HepG2 (cell line): ENCODE data around the gene RNF14. TPM values are rescaled to one million over a fixed set of nuclear protein-coding genes. Genes with fewer than 3 reads are reported as not detected.

Source experiments
- AHR ChIP-seq: IDR thresholded peaks from 2 replicates; pipeline ENCODE4 v1.6.1; 2018; ENCODE audit warnings: missing genetic modification reagents, missing compliant biosample characterization
- CC2D1A ChIP-seq: sonication (generic); formaldehyde crosslinking; IDR thresholded peaks from 2 replicates; pipeline ENCODE4 v1.8.1; 2023; ENCODE audit warnings: mild to moderate bottlenecking, missing genetic modification reagents
- CEBPB ChIP-seq: IDR thresholded peaks from 2 replicates; pipeline ENCODE4 v1.6.1; 2011; ENCODE audit warnings: low read depth, low read length, improper control_type of control experiment, borderline replicate concordance
- HIC2 ChIP-seq: sonication (generic); formaldehyde crosslinking; IDR thresholded peaks from 2 replicates; pipeline ENCODE4 v1.9.0; 2022; ENCODE audit warnings: low read depth, missing genetic modification reagents
- HMG20B ChIP-seq: conservative IDR thresholded peaks from 2 replicates; pipeline ENCODE4 v1.6.1; 2016; ENCODE audit warnings: missing genetic modification reagents, missing compliant biosample characterization
- HOXD1 ChIP-seq: sonication (generic); formaldehyde crosslinking; IDR thresholded peaks from 2 replicates; pipeline ENCODE4 v1.5.0; 2020; ENCODE audit warnings: missing genetic modification reagents
- IKZF5 ChIP-seq: IDR thresholded peaks from 2 replicates; pipeline ENCODE4 v1.6.1; 2018; ENCODE audit warnings: missing genetic modification reagents, mild to moderate bottlenecking, missing compliant biosample characterization
- KMT2A ChIP-seq: sonication (generic); formaldehyde crosslinking; IDR thresholded peaks from 2 replicates; pipeline ENCODE4 v1.4.0; 2020; ENCODE audit warnings: missing genetic modification reagents
- KMT2B ChIP-seq: IDR thresholded peaks from 2 replicates; pipeline ENCODE4 v1.6.1; 2016; ENCODE audit warnings: missing genetic modification reagents, missing compliant biosample characterization
- MAZ ChIP-seq, 2 experiments: sonication (generic) in 1 of 2; formaldehyde crosslinking in 1 of 2; IDR thresholded peaks; 2 replicates each; pipeline versions ENCODE4 v1.5.0 to v1.6.1; 2012 to 2020; ENCODE audit warnings: low read depth in 2 of 2, mild to moderate bottlenecking in 2 of 2, borderline replicate concordance in 1 of 2, improper control_type of control experiment in 1 of 2, low read length in 1 of 2, missing genetic modification reagents in 1 of 2, moderate library complexity in 1 of 2
- NFAT5 ChIP-seq: sonication (generic); formaldehyde crosslinking; IDR thresholded peaks from 2 replicates; pipeline ENCODE4 v1.4.0; 2020; ENCODE audit warnings: missing genetic modification reagents
- NFE2L1 ChIP-seq: sonication (generic); formaldehyde crosslinking; IDR thresholded peaks from 2 replicates; pipeline ENCODE4 v1.4.0; 2020; ENCODE audit warnings: missing genetic modification reagents, mild to moderate bottlenecking, borderline replicate concordance
- NPAS2 ChIP-seq: sonication (generic); formaldehyde crosslinking; IDR thresholded peaks from 2 replicates; pipeline ENCODE4 v1.8.0; 2022; ENCODE audit warnings: mild to moderate bottlenecking, missing genetic modification reagents, borderline replicate concordance
- SALL2 ChIP-seq: sonication (generic); formaldehyde crosslinking; IDR thresholded peaks from 2 replicates; pipeline ENCODE4 v1.8.1; 2023; ENCODE audit warnings: mild to moderate bottlenecking, missing genetic modification reagents, inconsistent platforms
- SMARCE1 ChIP-seq: fragments of 450-650 bp; IDR thresholded peaks from 2 replicates; pipeline ENCODE4 v1.6.1; 2017; ENCODE audit warnings: borderline replicate concordance
- TBL1XR1 ChIP-seq: fragments of 150-350 bp; IDR thresholded peaks from 2 replicates; pipeline ENCODE4 v1.6.1; 2014; ENCODE audit warnings: borderline replicate concordance, low read length; ENCODE audit not compliant: partially characterized antibody
- XRCC5 ChIP-seq: fragments of 200-400 bp; formaldehyde crosslinking; optimal IDR thresholded peaks from 2 replicates; pipeline ENCODE3; 2017; ENCODE audit warnings: mild to moderate bottlenecking, low read length
- ZNF230 ChIP-seq: sonication (generic); formaldehyde crosslinking; IDR thresholded peaks from 2 replicates; pipeline ENCODE4 v1.4.0; 2020; ENCODE audit warnings: mild to moderate bottlenecking, missing genetic modification reagents
- ZNF441 ChIP-seq: sonication (generic); formaldehyde crosslinking; IDR thresholded peaks from 2 replicates; pipeline ENCODE4 v1.7.0; 2021; ENCODE audit warnings: missing genetic modification reagents, borderline replicate concordance
- ZNF614 ChIP-seq: IDR thresholded peaks from 2 replicates; pipeline ENCODE4 v1.6.1; 2018; ENCODE audit warnings: missing biosample characterization, missing genetic modification reagents, inconsistent platforms, borderline replicate concordance
- ZNF773 ChIP-seq: sonication (generic); formaldehyde crosslinking; IDR thresholded peaks from 2 replicates; pipeline ENCODE4 v1.4.0; 2020; ENCODE audit warnings: missing genetic modification reagents, borderline replicate concordance
- ZSCAN29 ChIP-seq: sonication (generic); formaldehyde crosslinking; conservative IDR thresholded peaks from 2 replicates; pipeline ENCODE4 v1.4.0; 2020; ENCODE audit warnings: mild to moderate bottlenecking, missing genetic modification reagents
- polyA plus RNA-seq, 8 experiments: library from polyadenylated mRNA; depleted of rRNA in 3 of 8; stranded (reverse) in 7 of 8; unstranded in 1 of 8; fragments of >200 nt; fragmentation: Illumina TruSeq in 4 of 8; extraction: Trizol in 4 of 8; gene quantifications; 2 replicates each; pipeline versions ENCODE4 v1.2.1 to v1.2.3, GENCODE V29; 2011 to 2016; ENCODE audit warnings: low read depth in 4 of 8, missing spikeins in 1 of 8, mixed read lengths in 1 of 8; ENCODE audit not compliant: insufficient read depth in 1 of 8
- total RNA-seq, 5 experiments: library from RNA; depleted of rRNA; stranded (reverse); fragments of >200 nt; fragmentation: Illumina TruSeq; extraction: Trizol; gene quantifications; 2 replicates each; pipeline ENCODE4 v1.2.3, GENCODE V29; 2016; ENCODE audit warnings: low read depth in 1 of 5

The RNF14 gene
- total and polyA plus RNA-seq, 2 of the 13 experiments (the other 11 are each of a cell fraction or from before 2014, with no cell fraction given), result 11.3 to 28.1 TPM

DNA sequence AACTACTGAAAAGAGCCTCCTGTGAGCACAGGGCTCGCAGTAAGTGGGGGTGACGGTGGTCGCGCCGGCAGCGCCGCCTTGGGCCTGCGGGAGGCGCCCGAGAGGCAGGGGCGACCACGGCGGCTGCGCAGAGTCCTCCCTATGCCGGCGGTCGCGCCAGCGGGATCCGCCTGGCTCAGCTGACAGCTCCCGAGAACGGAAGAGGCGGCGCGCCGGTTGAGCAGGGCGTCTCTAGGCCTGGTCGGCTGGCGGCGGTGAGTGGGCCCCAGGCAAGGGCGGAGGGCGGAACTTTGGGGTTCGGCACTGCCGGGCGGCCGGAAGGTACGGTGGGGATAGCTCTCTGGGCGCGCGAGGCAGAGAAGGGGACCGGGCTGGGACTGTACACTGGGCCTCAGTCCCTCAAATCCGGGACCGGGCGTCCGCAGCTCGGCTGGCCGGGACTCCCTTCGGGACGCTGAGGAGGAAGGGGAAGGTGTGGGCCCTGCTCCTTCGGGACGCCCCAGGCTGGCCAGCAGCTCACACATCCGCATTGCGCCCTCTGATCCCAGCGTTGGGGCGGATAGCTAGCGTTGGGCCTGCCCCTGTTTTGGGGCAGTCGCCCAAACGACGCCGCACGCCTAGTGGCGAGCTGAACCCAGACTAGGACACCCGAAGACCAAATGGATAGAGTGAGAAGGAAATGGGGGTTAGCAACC is at the start of gene RNF14 (continued):
- no peak for TF ChIP-seq HIC2 (CRISPR knock-in tag)
- no peak for TF ChIP-seq SMARCE1
- TF ChIP-seq MAZ (IDR thresholded peaks at IDR 0.05; ENCODE audit: borderline replicate concordance, low read depth, low read length), result 0 out of 2 replicates have a peak, but pooled peaks have one; percentile 40
- TF ChIP-seq MAZ (CRISPR knock-in tag; IDR thresholded peaks at IDR 0.05; ENCODE audit: low read depth), result peak; percentile 90
- TF ChIP-seq ZNF441 (CRISPR knock-in tag), result peak; percentile 93
- TF ChIP-seq HMG20B, result no peak
- TF ChIP-seq ZNF614 (CRISPR knock-in tag), result peak; percentile 62; the same call in 1 of the 2 replicates
- TF ChIP-seq NFAT5 (CRISPR knock-in tag), result peak; percentile 90
- 0 out of 2 replicates have a peak, but pooled peaks have one; percentile 85 for TF ChIP-seq HOXD1 (CRISPR knock-in tag)
- TF ChIP-seq KMT2A (CRISPR knock-in tag), result peak; percentile 94
- 0 out of 2 replicates have a peak, but pooled peaks have one; percentile 56 for TF ChIP-seq CC2D1A (CRISPR knock-in tag)
- no peak for TF ChIP-seq CEBPB
- TF ChIP-seq TBL1XR1, result no peak
- TF ChIP-seq NFE2L1 (CRISPR knock-in tag), result no peak
- 0 out of 2 replicates have a peak, but pooled peaks have one; percentile 34 for TF ChIP-seq AHR
- TF ChIP-seq KMT2B, result peak; percentile 82
- TF ChIP-seq ZSCAN29, result peak; percentile 85
- TF ChIP-seq XRCC5, result peak; percentile 79
- TF ChIP-seq NPAS2, result no peak
- peak; percentile 94 for TF ChIP-seq SALL2 (CRISPR knock-in tag)
- TF ChIP-seq ZNF773 (CRISPR knock-in tag), result no peak; the same call in 1 of the 2 replicates
- peak; percentile 84 for TF ChIP-seq IKZF5
- peak; percentile 64; the same call in 1 of the 2 replicates for TF ChIP-seq ZNF230 (CRISPR knock-in tag)
